ENCODE data around the gene SYNGAP1.

Gene SYNGAP1

DNA sequence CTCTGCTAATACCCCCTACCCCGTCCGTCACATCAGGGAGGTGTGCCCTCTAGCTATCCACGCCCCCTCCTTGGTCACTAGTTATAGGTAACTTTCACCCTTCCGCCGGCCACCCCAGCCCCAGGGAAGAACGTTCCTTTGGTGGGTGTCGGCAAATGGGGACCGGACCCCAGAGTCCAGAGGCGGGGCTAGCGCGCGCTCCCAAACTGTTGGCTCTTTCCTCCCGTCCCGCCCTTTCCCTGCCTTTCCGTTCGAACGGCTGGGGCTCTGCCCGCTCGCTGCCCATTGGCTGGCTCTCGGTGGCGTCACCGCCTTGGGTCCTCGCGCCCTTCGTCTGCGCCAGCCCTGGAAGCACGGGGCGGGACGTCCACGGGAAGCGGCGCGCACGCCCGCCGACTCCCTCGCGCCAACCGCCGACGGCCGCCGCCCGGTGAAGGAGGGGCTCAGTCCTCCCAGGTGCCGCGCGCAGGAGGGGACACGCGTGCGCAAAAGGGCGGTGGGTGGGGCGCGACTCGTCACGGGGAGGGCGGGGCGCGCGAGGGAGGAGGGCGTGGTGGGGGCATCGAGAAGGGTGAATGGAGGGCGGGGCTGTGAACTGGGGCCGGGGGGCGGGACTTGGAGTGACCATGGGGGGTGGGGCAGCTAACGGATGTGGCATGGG, 9.7 kb upstream of the SYNGAP1 start:
- Histone ChIP-seq H3K27ac (ENCODE audit: low read depth, low read length) (peak overlapping the region; percentile 95), H3K27me3 (ENCODE audit: control insufficient read depth, insufficient read depth, low read length) (no peaks in the 10 kb centered on the region), H3K4me3 (ENCODE audit: low read length) (peak overlapping the region; percentile 76), H3K9ac (ENCODE audit: low read length) (peak overlapping the region; percentile 43), H3K4me1 (ENCODE audit: control insufficient read depth, insufficient read depth, low read length) (peaks cover 3% of the 10 kb centered on the region), H3K36me3 (ENCODE audit: control insufficient read depth, insufficient read depth, low read length) (peaks cover 15% of the 10 kb centered on the region)

DNA sequence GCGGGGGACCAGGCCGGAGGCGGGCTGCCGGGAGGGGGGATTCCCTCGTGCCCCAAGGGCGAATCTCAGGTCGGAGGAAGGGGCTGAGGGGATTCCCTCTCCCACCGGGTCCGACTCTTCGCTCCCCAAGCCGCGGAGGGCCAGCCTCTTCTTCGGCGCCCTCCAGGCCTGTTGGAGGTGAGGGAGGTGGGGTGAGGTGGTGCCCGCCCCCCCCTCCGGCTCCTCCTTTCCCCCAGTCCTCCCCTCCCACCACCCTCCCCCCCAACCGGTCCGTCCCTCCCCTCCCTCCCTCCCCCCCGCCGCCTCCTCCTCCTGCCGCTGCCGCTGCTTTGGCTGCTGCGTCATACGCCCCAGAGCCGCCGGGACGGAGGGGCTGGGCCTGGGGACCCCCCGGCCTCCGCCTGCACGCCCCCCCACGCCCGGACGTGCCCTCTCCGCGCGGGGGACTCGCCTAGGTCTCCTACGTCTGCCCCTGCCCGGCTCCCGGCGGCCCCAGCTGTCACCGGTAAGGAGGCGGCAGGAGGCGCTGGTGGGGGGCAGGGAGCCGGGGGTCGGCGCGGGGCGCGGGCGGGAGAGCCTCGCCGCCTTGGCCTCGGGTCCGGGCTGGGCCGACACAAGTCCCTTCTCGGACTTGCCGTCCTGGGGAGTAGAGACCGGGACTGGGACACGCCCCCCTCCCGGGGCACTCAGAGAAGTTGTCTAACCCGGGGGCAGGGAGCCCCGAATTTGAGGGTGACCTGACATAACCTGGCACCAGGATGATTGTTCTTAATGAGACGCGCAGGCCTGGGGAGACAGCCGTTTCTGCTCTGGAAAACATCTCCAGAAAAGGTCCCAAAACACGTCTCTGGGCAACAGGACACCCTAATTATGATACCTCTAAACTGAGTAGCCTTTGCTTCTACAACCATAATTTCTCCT, 8.9 kb upstream of the SYNGAP1 start, which contains the start of gene PHF1:
TSS of gene PHF1 (plus strand) at position 304 of the 921 bp plus-strand sequence. CDS start 1,250 bp downstream, outside the sequence.
- Histone ChIP-seq H3K27ac (ENCODE audit: low read depth, low read length) (peak within 1 kb of the TSS; percentile 95), H3K4me3 (ENCODE audit: low read length) (peak within 1 kb of the TSS; percentile 80), H3K4me1 (ENCODE audit: control insufficient read depth, insufficient read depth, low read length) (peaks cover 3% of the 10 kb centered on the region), H3K27me3 (ENCODE audit: control insufficient read depth, insufficient read depth, low read length) (no peaks in the 10 kb centered on the region), H3K36me3 (ENCODE audit: control insufficient read depth, insufficient read depth, low read length) (peaks cover 22% of the 10 kb centered on the region), H3K9ac (ENCODE audit: low read length) (peak within 1 kb of the TSS; percentile 68)

- peaks cover 3% of the 10 kb centered on the region for H3K4me1 ChIP-seq (ENCODE audit: control insufficient read depth, insufficient read depth, low read length)
- H3K36me3 ChIP-seq (ENCODE audit: control insufficient read depth, insufficient read depth, low read length) = peaks cover 23% of the 10 kb centered on the region
- H3K27me3 ChIP-seq (ENCODE audit: control insufficient read depth, insufficient read depth, low read length) = no peaks in the 10 kb centered on the region
- H3K4me3 ChIP-seq (ENCODE audit: low read length) = peak overlapping the region; percentile 80
- H3K27ac ChIP-seq (ENCODE audit: low read depth, low read length) = peak overlapping the region; percentile 95
- H3K9ac ChIP-seq (ENCODE audit: low read length) = peak overlapping the region; percentile 68
These were observed 8.2 kb upstream of the SYNGAP1 start for GRCh38 chr6:33411632-33412005.

DNA sequence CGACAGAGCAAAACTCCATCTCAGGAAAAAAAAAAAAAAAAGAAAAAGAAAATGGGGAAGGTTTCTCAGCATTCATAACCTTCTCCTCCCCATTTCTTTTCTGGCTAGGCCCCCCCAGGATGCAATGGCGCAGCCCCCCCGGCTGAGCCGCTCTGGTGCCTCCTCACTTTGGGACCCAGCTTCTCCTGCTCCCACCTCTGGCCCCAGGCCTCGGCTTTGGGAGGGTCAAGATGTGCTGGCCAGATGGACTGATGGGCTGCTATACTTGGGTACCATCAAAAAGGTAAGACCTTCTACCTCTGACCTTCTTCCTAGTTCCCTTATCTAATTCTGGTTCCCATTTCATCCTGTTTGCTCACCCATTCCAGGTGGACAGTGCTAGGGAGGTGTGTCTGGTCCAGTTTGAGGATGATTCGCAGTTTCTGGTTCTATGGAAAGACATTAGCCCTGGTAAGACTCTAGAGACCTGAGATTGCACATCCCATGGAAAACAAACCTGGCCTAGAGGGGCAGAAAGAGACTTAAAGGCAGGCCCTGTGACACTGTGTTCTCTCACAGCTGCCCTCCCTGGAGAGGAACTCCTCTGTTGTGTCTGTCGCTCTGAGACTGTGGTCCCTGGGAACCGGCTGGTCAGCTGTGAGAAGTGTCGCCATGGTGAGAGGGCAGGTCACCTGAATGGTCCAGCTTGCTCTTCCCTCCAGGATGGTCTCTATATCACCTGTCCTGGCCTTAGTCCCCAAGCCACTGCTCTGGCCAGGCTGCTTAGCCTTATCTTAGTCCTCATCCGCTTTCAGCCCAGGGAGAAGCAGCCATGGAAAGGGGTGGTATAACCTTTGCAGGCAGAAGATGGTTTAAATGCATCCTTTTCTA, 7.5 kb upstream of the SYNGAP1 start:
- Histone ChIP-seq H3K4me3 (ENCODE audit: low read length) (no peak overlapping the region), H3K4me1 (ENCODE audit: control insufficient read depth, insufficient read depth, low read length) (peaks cover 8% of the 10 kb centered on the region), H3K9ac (ENCODE audit: low read length) (no peak overlapping the region), H3K27ac (ENCODE audit: low read depth, low read length) (no peak overlapping the region), H3K27me3 (ENCODE audit: control insufficient read depth, insufficient read depth, low read length) (no peaks in the 10 kb centered on the region), H3K36me3 (ENCODE audit: control insufficient read depth, insufficient read depth, low read length) (peaks cover 23% of the 10 kb centered on the region)

DNA sequence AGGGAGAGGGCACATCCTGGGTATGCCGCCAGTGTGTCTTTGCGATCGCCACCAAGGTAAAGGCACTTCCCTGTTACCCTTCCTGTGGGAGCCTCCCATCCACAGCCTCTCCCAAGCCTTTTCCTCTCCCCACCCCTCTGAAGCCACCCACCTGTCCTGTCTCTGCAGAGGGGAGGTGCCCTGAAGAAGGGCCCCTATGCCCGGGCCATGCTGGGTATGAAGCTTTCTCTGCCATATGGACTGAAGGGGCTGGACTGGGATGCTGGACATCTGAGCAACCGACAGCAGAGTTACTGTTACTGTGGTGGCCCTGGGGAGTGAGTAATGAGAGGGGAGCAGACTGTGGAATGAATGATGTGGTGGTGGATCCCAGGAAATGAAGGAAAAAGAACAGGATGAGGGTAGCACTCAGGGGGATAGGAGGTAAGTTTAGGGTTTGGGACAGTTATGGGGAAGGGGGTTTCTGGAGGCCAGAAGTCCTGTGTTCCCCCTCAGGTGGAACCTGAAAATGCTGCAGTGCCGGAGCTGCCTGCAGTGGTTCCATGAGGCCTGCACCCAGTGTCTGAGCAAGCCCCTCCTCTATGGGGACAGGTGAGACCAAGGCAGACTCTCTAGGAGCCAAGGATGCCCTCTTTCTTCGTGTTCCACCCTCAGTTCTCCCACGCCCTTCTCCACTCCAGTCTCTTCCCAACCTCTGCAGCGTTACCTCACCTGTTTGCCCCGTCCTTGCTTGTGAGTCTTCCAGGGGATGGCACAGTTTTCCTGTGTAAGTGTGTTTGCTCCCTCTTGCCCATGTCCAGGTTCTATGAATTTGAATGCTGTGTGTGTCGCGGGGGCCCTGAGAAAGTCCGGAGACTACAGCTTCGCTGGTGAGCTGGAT, 6.4 kb upstream of the SYNGAP1 start:
- H3K4me1 ChIP-seq (ENCODE audit: control insufficient read depth, insufficient read depth, low read length) = peaks cover 9% of the 10 kb centered on the region
- H3K4me3 ChIP-seq (ENCODE audit: low read length) = no peak overlapping the region
- peaks cover 23% of the 10 kb centered on the region for H3K36me3 ChIP-seq (ENCODE audit: control insufficient read depth, insufficient read depth, low read length)
- no peak overlapping the region for H3K9ac ChIP-seq (ENCODE audit: low read length)
- no peak overlapping the region for H3K27ac ChIP-seq (ENCODE audit: low read depth, low read length)
- no peaks in the 10 kb centered on the region for H3K27me3 ChIP-seq (ENCODE audit: control insufficient read depth, insufficient read depth, low read length)

- Histone ChIP-seq H3K27ac (ENCODE audit: low read depth, low read length) (no peak overlapping the region), H3K4me1 (ENCODE audit: control insufficient read depth, insufficient read depth, low read length) (peaks cover 22% of the 10 kb centered on the region), H3K27me3 (ENCODE audit: control insufficient read depth, insufficient read depth, low read length) (no peaks in the 10 kb centered on the region), H3K4me3 (ENCODE audit: low read length) (no peak overlapping the region), H3K9ac (ENCODE audit: low read length) (no peak overlapping the region), H3K36me3 (ENCODE audit: control insufficient read depth, insufficient read depth, low read length) (peaks cover 23% of the 10 kb centered on the region)
These were observed 5.1 kb upstream of the SYNGAP1 start for GRCh38 chr6:33414592-33415271.

DNA sequence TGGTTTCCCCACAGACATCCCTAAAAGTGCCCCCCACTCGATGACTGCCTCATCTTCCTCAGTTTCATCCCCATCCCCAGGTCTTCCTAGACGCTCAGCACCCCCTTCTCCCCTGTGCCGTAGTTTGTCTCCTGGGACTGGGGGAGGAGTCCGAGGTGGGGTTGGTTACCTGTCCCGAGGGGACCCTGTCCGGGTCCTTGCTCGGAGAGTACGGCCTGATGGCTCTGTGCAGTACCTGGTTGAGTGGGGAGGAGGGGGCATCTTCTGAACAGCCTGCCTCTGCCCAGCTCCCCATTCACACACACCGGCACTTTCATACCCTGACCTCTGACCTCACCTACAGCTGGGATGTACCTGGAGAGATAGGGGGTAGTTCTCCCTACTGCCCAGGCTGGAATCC, 4.0 kb upstream of the SYNGAP1 start:
- peaks cover 23% of the 10 kb centered on the region for H3K4me1 ChIP-seq (ENCODE audit: control insufficient read depth, insufficient read depth, low read length)
- H3K4me3 ChIP-seq (ENCODE audit: low read length) = no peak overlapping the region
- H3K27me3 ChIP-seq (ENCODE audit: control insufficient read depth, insufficient read depth, low read length) = no peaks in the 10 kb centered on the region
- no peak overlapping the region for H3K27ac ChIP-seq (ENCODE audit: low read depth, low read length)
- H3K36me3 ChIP-seq (ENCODE audit: control insufficient read depth, insufficient read depth, low read length) = peaks cover 23% of the 10 kb centered on the region
- no peak overlapping the region for H3K9ac ChIP-seq (ENCODE audit: low read length)

- Histone ChIP-seq H3K27me3 (ENCODE audit: control insufficient read depth, insufficient read depth, low read length) (no peaks in the 10 kb centered on the region), H3K27ac (ENCODE audit: low read depth, low read length) (peak overlapping the region; percentile 88), H3K9ac (ENCODE audit: low read length) (no peak overlapping the region), H3K36me3 (ENCODE audit: control insufficient read depth, insufficient read depth, low read length) (peaks cover 23% of the 10 kb centered on the region), H3K4me1 (ENCODE audit: control insufficient read depth, insufficient read depth, low read length) (peaks cover 22% of the 10 kb centered on the region), H3K4me3 (ENCODE audit: low read length) (peak overlapping the region; percentile 72)
These were observed 3.3 kb upstream of the SYNGAP1 start for GRCh38 chr6:33416386-33417127.

DNA sequence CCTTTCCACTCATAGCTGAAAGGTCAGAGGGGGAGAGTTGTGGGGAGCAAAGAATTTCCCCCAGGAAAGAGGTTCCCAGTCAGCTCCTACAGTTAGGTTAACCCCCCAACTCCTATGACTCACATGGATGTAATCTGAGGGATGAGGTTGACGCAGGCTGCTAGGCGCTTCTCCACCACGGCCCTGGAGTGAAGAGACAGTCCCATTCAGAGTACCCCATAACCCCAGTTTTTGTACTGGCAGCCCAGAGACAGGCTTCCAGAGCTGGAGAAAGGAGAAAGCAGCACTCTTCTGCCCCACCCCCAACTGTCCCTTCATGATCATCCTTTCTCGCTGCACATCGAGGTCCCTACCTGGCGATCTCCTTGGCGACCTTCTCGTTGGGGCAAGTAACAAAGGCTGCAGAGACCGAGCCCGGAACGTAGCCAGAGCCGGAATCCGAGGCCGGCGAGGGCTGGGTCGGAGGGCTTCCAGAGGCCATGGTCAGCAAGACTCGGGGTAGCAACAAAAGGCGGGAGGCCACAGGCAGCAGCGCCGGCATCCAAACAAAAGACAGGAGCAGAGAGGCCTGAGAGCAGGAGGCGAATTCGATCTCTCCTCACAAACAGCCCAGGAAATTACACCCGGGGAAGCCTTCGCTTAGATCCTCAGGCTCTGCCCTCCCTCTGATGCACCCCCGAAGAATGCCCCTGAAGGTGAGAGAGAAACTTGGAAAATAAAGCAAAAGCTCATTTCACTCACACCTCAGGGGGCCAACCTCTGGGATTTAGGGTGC, 2.5 kb upstream of the SYNGAP1 start:
- peak overlapping the region; percentile 72 for H3K4me3 ChIP-seq (ENCODE audit: low read length)
- H3K27me3 ChIP-seq (ENCODE audit: control insufficient read depth, insufficient read depth, low read length) = no peaks in the 10 kb centered on the region
- H3K36me3 ChIP-seq (ENCODE audit: control insufficient read depth, insufficient read depth, low read length) = peaks cover 23% of the 10 kb centered on the region
- H3K27ac ChIP-seq (ENCODE audit: low read depth, low read length) = peak overlapping the region; percentile 88
- H3K4me1 ChIP-seq (ENCODE audit: control insufficient read depth, insufficient read depth, low read length) = peaks cover 20% of the 10 kb centered on the region
- H3K9ac ChIP-seq (ENCODE audit: low read length) = peak overlapping the region; percentile 26
